Measurements from ENCODE around the gene CCDC69.

- no peak for TF ChIP-seq CTCF (IDR thresholded peaks at IDR 0.05)
- TF ChIP-seq EZH2 (IDR thresholded peaks at IDR 0.05), result no peak
These were observed 18.5 kb downstream of the CCDC69 start for GRCh38 chr5:151205411-151205810.

All from neural progenitor cell (in vitro differentiated cells).